Lower lobe of right lung (tissue), 2 donors: ENCODE measurements around the gene RNF130. TPM values are rescaled to one million over a fixed set of nuclear protein-coding genes. Genes with fewer than 3 reads are reported as not detected.

Experiments used
- ATAC-seq, 2 donors: fragments of 200-7000 bp; cut with Tn5 transposase; one replicate each; pipeline ENCODE4 v1.9.1; 2020 to 2022; ENCODE audit warnings: mild to moderate bottlenecking in 2 of 2, moderate library complexity in 2 of 2
- DNase-seq: peaks from one replicate; pipeline ENCODE4 v3.0.0-alpha.2; 2020
- H3K27ac ChIP-seq: fragments of 200-600 bp; one replicate; pipeline ENCODE4 v1.8.0; 2022
- H3K27me3 ChIP-seq: fragments of 200-600 bp; one replicate; pipeline ENCODE4 v1.8.0; 2022; ENCODE audit warnings: low read depth
- H3K36me3 ChIP-seq: fragments of 200-600 bp; one replicate; pipeline ENCODE4 v1.8.0; 2022; ENCODE audit warnings: mild to moderate bottlenecking
- H3K4me1 ChIP-seq: fragments of 200-600 bp; one replicate; pipeline ENCODE4 v1.8.0; 2022
- H3K4me3 ChIP-seq: fragments of 200-600 bp; one replicate; pipeline ENCODE4 v1.8.0; 2022; ENCODE audit warnings: mild to moderate bottlenecking
- H3K9me3 ChIP-seq: fragments of 200-600 bp; one replicate; pipeline ENCODE4 v1.8.0; 2022
- CTCF ChIP-seq: fragments of 200-600 bp; IDR thresholded peaks from one replicate; pipeline ENCODE4 v1.8.0; 2022; ENCODE audit warnings: antibody characterized with exemption, mild to moderate bottlenecking
- intact Hi-C: fragments of 100-400 bp; cut with DNase I; formaldehyde crosslinking; loops from one replicate; pipeline ENCODE4 v1.11.0; 2022
- total RNA-seq: library from RNA; stranded (reverse); fragmentation: NEBNext Ultra II Directional; extraction: Animal tissue kit (Norgen Biotek cat#: 25700); gene quantifications from one replicate; pipeline ENCODE4 v1.2.1, GENCODE V29; 2021
- donor health status: DM: no; HTN: yes; CAD: no; lungs with severe emphysema.

RNF130 gene
- total RNA-seq, 1 donor from 2014 or later: 139 TPM

- TF ChIP-seq CTCF: no peak
- DNase-seq (no peak), ATAC-seq (no peak)
- no peaks in the 10 kb centered on the region for H3K36me3 ChIP-seq
- intact Hi-C loops: no loop called here
- H3K27ac ChIP-seq: no peak overlapping the region
- H3K4me1 ChIP-seq: no peaks in the 10 kb centered on the region
- H3K9me3 ChIP-seq: no peaks in the 10 kb centered on the region
- H3K4me3 ChIP-seq: no peak overlapping the region
- no peaks in the 10 kb centered on the region for H3K27me3 ChIP-seq
These were observed 143.7 kb downstream of the RNF130 start for GRCh38 chr5:179927824-179928223.

GRCh38 chr5:179926657-179927056 lies 144.9 kb downstream of the RNF130 start:
- H3K27me3 ChIP-seq: no peaks in the 10 kb centered on the region
- intact Hi-C loops: no loop called here
- no peak for DNase-seq
- H3K4me1 ChIP-seq: no peaks in the 10 kb centered on the region
- ATAC-seq: no peak
- H3K4me3 ChIP-seq: no peak overlapping the region
- no peak for TF ChIP-seq CTCF
- H3K9me3 ChIP-seq: no peaks in the 10 kb centered on the region
- H3K36me3 ChIP-seq: no peaks in the 10 kb centered on the region
- no peak overlapping the region for H3K27ac ChIP-seq

GRCh38 chr5:179923436-179923835 lies 148.1 kb downstream of the RNF130 start:
- Histone ChIP-seq H3K4me1 (no peaks in the 10 kb centered on the region), H3K4me3 (no peak overlapping the region), H3K27ac (no peak overlapping the region), H3K36me3 (no peaks in the 10 kb centered on the region), H3K9me3 (no peaks in the 10 kb centered on the region), H3K27me3 (no peaks in the 10 kb centered on the region)
- intact Hi-C loops: no loop called here
- no peak for DNase-seq
- no peak for TF ChIP-seq CTCF
- ATAC-seq: peak; percentile 56 to 85

- Histone ChIP-seq H3K4me3 (no peak overlapping the region), H3K4me1 (no peaks in the 10 kb centered on the region), H3K9me3 (no peaks in the 10 kb centered on the region), H3K27ac (no peak overlapping the region), H3K27me3 (no peaks in the 10 kb centered on the region), H3K36me3 (no peaks in the 10 kb centered on the region)
- no peak for DNase-seq
- intact Hi-C loops: no loop called here
- TF ChIP-seq CTCF: no peak
- no peak for ATAC-seq
These were observed 151.4 kb downstream of the RNF130 start for GRCh38 chr5:179920175-179920574.

GRCh38 chr5:179919487-179920060 lies 152.0 kb downstream of the RNF130 start:
- H3K4me1 ChIP-seq: peaks cover 3% of the 10 kb centered on the region
- TF ChIP-seq CTCF: no peak
- intact Hi-C loops: no loop called here
- no peak for ATAC-seq
- H3K27ac ChIP-seq: no peak overlapping the region
- H3K36me3 ChIP-seq: no peaks in the 10 kb centered on the region
- H3K4me3 ChIP-seq: no peak overlapping the region
- no peaks in the 10 kb centered on the region for H3K27me3 ChIP-seq
- DNase-seq: no peak
- H3K9me3 ChIP-seq: no peaks in the 10 kb centered on the region
